ENCODE results near the gene TNC. TPM values are rescaled to one million over a fixed set of nuclear protein-coding genes. Genes with fewer than 3 reads are reported as not detected.
A peak's percentile ranks its signal among the peaks of the same experiment; 100 is the strongest.

TNC gene
- total RNA-seq, 1 experiment from 2014 or later, result 5.7 TPM

DNA sequence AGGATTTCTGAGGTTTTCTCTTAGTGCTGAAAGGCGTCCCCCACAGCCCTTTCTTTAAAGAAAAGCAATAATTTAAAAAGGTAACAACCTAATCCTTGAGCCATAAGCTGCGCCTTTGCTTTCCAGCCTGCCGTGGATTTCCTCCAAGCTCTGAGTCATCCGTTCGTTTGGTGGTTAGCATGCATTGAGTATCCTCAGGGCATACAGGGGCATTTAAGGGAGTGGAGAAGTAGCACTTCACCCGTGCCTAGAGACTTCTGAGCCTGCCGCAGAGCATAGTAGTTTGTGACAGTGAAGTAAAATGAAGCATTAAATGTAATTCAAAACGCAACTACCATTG is 892 bp upstream of the TNC start:
- ATAC-seq, result peak; percentile 90
- POLR2A ChIA-PET, result no interaction called here
- peaks cover 2% of the 10 kb centered on the region; the same call in 1 of the 2 replicates for H3K27me3 ChIP-seq (ENCODE audit: control insufficient read depth, insufficient read depth, low read length)
- H3K36me3 ChIP-seq (ENCODE audit: control insufficient read depth, insufficient read depth, low read length), result no peaks in the 10 kb centered on the region
- CTCF ChIA-PET, result no interaction called here
- H3K4me3 ChIP-seq (ENCODE audit: low read depth in 2 of 2, low read length in 2 of 2), result peak overlapping the region; percentile 36 to 56; a peak in 3 of 4 replicates
- no peak for TF ChIP-seq TCF7L2 (IDR thresholded peaks at IDR 0.05; ENCODE audit: low read depth, low read length)
- TF ChIP-seq, protein P1, sequence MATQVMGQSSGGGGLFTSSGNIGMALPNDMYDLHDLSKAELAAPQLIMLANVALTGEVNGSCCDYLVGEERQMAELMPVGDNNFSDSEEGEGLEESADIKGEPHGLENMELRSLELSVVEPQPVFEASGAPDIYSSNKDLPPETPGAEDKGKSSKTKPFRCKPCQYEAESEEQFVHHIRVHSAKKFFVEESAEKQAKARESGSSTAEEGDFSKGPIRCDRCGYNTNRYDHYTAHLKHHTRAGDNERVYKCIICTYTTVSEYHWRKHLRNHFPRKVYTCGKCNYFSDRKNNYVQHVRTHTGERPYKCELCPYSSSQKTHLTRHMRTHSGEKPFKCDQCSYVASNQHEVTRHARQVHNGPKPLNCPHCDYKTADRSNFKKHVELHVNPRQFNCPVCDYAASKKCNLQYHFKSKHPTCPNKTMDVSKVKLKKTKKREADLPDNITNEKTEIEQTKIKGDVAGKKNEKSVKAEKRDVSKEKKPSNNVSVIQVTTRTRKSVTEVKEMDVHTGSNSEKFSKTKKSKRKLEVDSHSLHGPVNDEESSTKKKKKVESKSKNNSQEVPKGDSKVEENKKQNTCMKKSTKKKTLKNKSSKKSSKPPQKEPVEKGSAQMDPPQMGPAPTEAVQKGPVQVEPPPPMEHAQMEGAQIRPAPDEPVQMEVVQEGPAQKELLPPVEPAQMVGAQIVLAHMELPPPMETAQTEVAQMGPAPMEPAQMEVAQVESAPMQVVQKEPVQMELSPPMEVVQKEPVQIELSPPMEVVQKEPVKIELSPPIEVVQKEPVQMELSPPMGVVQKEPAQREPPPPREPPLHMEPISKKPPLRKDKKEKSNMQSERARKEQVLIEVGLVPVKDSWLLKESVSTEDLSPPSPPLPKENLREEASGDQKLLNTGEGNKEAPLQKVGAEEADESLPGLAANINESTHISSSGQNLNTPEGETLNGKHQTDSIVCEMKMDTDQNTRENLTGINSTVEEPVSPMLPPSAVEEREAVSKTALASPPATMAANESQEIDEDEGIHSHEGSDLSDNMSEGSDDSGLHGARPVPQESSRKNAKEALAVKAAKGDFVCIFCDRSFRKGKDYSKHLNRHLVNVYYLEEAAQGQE (IDR thresholded peaks at IDR 0.05; ENCODE audit: insufficient read depth in 1 of 2, low read depth in 2 of 2, low read length in 1 of 2), result no peak
- no peak for TF ChIP-seq SIN3A (IDR thresholded peaks at IDR 0.05; ENCODE audit: borderline replicate concordance, insufficient read depth, low read depth, low read length)
- TF ChIP-seq POLR2AphosphoS5 (IDR thresholded peaks at IDR 0.05; ENCODE audit: low read depth, low read length), result no peak
- TF ChIP-seq, protein P2, sequence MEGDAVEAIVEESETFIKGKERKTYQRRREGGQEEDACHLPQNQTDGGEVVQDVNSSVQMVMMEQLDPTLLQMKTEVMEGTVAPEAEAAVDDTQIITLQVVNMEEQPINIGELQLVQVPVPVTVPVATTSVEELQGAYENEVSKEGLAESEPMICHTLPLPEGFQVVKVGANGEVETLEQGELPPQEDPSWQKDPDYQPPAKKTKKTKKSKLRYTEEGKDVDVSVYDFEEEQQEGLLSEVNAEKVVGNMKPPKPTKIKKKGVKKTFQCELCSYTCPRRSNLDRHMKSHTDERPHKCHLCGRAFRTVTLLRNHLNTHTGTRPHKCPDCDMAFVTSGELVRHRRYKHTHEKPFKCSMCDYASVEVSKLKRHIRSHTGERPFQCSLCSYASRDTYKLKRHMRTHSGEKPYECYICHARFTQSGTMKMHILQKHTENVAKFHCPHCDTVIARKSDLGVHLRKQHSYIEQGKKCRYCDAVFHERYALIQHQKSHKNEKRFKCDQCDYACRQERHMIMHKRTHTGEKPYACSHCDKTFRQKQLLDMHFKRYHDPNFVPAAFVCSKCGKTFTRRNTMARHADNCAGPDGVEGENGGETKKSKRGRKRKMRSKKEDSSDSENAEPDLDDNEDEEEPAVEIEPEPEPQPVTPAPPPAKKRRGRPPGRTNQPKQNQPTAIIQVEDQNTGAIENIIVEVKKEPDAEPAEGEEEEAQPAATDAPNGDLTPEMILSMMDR (IDR thresholded peaks at IDR 0.05), result no peak
- intact Hi-C loops (cut with micrococcal nuclease; ENCODE audit: unreplicated experiment), result no loop called here
- H3K9me3 ChIP-seq (ENCODE audit: control insufficient read depth, insufficient read depth, low read depth, low read length), result no peaks in the 10 kb centered on the region
- H3K4me1 ChIP-seq (ENCODE audit: control insufficient read depth, insufficient read depth, low read length), result no peaks in the 10 kb centered on the region
- DNase-seq (ENCODE audit: low read depth, low spot score), result no peak
- in situ Hi-C loops (cut with HindIII; ENCODE audit: low pct_unique_long_range_greater_than_20kb, low sequenced_read_pairs), result no loop called here
- no TSS peak for BruUV-seq (replicated peaks)
- no peak overlapping the region for H3K27ac ChIP-seq (ENCODE audit: low read length)

DNA sequence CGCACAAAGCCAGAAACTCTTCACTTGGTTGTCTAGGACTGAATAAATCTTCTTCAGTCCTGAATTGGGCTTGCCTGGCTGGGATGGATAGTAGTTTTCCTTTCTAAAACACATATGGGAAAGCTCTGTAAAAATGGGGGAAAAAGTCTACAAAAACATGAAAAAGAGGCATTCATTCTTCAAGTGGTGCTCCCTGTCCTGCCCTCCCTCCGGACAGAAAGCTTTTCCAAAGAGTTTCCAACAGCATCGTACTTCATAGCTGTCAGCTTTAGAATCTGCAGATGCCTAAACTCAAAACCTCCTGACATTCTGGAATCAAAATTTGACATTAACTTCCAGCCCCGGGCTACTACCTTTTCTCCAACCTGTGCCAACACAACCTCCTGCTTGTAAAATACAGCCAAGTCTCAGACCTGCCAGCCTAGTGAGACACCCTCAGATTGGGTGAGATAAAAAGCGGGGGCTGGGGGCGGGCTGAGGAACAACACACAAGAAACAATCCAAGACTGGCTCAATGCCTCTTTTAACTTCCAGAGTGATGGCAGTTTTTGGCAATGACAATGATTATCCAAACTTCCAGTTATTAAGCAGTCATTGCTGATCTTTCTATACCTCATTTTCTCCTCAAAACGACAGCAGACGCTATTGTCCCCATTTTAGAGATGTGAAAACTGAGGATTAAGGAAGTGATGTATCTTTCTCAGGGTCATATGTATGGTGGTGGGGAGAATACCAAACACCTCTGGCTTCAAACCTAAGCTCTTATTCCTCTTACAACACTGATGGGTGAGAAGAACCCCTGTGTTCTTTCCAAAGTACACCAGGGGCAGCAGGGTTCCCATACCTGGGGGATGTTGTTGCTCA is 1.3 kb downstream of the TNC start:
- in situ Hi-C loops (cut with HindIII; ENCODE audit: low pct_unique_long_range_greater_than_20kb, low sequenced_read_pairs) (no loop called here), intact Hi-C loops (cut with micrococcal nuclease; ENCODE audit: unreplicated experiment) (no loop called here)
- Histone ChIP-seq H3K4me1 (ENCODE audit: control insufficient read depth, insufficient read depth, low read length) (no peaks in the 10 kb centered on the region), H3K27me3 (ENCODE audit: control insufficient read depth, insufficient read depth, low read length) (peaks cover 2% of the 10 kb centered on the region; the same call in 1 of the 2 replicates), H3K36me3 (ENCODE audit: control insufficient read depth, insufficient read depth, low read length) (no peaks in the 10 kb centered on the region), H3K9me3 (ENCODE audit: control insufficient read depth, insufficient read depth, low read depth, low read length) (no peaks in the 10 kb centered on the region), H3K4me3 (ENCODE audit: low read depth in 2 of 2, low read length in 2 of 2) (peak overlapping the region; percentile 36 to 56; a peak in 3 of 4 replicates), H3K27ac (ENCODE audit: low read length) (no peak overlapping the region)
- ATAC-seq (no peak), DNase-seq (ENCODE audit: low read depth, low spot score) (no peak)
- TF ChIP-seq TCF7L2 (IDR thresholded peaks at IDR 0.05; ENCODE audit: low read depth, low read length), result no peak
- no peak for TF ChIP-seq POLR2AphosphoS5 (IDR thresholded peaks at IDR 0.05; ENCODE audit: low read depth, low read length)
- no peak for TF ChIP-seq SIN3A (IDR thresholded peaks at IDR 0.05; ENCODE audit: borderline replicate concordance, insufficient read depth, low read depth, low read length)
- TF ChIP-seq, protein P2 (IDR thresholded peaks at IDR 0.05), result no peak
- TF ChIP-seq, protein P1 (IDR thresholded peaks at IDR 0.05; ENCODE audit: insufficient read depth in 1 of 2, low read depth in 2 of 2, low read length in 1 of 2), result no peak
- CTCF ChIA-PET, result no interaction called here
- POLR2A ChIA-PET, result no interaction called here
- BruUV-seq (replicated peaks), result TSS peak; percentile 73
